ENCODE results near the gene KRTAP10-12.

Gene KRTAP10-12

DNA sequence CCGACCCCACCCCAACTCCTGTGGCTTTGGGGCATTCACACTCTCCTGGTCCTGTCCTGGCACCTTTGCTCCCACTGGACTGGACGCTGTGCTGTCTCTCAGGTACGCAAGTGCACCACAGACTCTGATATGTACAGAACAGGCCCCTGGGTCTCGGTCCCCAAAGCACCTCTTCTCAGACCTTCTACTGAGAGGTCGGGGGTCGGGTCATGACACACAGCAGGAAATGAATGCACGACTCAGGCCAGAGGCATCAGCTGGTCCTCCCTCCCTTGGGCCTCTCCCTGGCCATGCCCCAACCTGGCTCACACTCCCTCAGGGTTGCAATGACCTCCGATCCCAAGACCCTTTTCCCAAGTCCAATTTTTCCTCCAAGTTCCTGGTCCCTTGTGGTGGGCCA is 1.8 kb upstream of the KRTAP10-12 start:
- no peaks in the 10 kb centered on the region for H3K36me3 ChIP-seq (replicated peaks; ENCODE audit: insufficient read depth, low read length)
- H3K4me3 ChIP-seq (ENCODE audit: low read length) = no peak overlapping the region
- no peak overlapping the region for H3K4me2 ChIP-seq (ENCODE audit: low read depth, low read length)
- no peak overlapping the region for H3K9ac ChIP-seq (ENCODE audit: low read length)
- no peak overlapping the region for H3K27ac ChIP-seq (ENCODE audit: low read length)
- H3K9me3 ChIP-seq (replicated peaks; ENCODE audit: insufficient read depth, low read length) = no peaks in the 10 kb centered on the region
- no peaks in the 10 kb centered on the region for H3K9me2 ChIP-seq (replicated peaks; ENCODE audit: insufficient read depth, low read length)
- no peak overlapping the region for H2AFZ ChIP-seq (ENCODE audit: low read length)
- H3F3A ChIP-seq (ENCODE audit: insufficient read depth, low read length) = no peaks in the 10 kb centered on the region
- DNase-seq = no peak
- TF ChIP-seq EZH2phosphoT487 (IDR thresholded peaks at IDR 0.05; ENCODE audit: low read length) = no peak
- TF ChIP-seq EZH2 (optimal IDR thresholded peaks at IDR 0.05; ENCODE audit: low read depth, low read length) = no peak
- TF ChIP-seq, protein P1, sequence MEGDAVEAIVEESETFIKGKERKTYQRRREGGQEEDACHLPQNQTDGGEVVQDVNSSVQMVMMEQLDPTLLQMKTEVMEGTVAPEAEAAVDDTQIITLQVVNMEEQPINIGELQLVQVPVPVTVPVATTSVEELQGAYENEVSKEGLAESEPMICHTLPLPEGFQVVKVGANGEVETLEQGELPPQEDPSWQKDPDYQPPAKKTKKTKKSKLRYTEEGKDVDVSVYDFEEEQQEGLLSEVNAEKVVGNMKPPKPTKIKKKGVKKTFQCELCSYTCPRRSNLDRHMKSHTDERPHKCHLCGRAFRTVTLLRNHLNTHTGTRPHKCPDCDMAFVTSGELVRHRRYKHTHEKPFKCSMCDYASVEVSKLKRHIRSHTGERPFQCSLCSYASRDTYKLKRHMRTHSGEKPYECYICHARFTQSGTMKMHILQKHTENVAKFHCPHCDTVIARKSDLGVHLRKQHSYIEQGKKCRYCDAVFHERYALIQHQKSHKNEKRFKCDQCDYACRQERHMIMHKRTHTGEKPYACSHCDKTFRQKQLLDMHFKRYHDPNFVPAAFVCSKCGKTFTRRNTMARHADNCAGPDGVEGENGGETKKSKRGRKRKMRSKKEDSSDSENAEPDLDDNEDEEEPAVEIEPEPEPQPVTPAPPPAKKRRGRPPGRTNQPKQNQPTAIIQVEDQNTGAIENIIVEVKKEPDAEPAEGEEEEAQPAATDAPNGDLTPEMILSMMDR (IDR thresholded peaks at IDR 0.05; ENCODE audit: low read length) = no peak
- no peaks in the 10 kb centered on the region for H4K20me1 ChIP-seq (ENCODE audit: insufficient read depth, low read length)
- H3K4me1 ChIP-seq (ENCODE audit: low read length) = no peaks in the 10 kb centered on the region
- no peaks in the 10 kb centered on the region for H3K79me2 ChIP-seq (ENCODE audit: low read length)
- H3K27me3 ChIP-seq (replicated peaks; ENCODE audit: insufficient read depth, low read length) = peaks cover 98% of the 10 kb centered on the region

DNA sequence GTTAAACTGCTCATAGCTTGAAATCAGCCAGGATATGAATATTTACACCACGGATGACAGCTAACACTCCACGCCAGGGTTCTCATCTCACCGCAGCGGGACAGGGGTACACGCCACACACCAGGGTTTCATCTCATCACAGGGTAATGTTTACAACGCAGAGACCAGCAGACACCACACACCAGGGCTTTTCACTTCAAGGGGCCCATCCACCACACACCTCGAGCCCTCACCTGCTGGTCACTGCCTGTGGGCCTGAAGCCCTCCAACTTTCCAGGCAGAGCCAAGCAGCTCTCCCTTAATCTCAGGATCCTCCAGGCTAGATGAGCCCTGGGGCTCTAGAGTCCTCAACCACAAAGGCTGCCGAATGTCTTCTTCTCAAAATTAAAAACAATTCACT is 1.3 kb upstream of the KRTAP10-12 start:
- Histone ChIP-seq H3F3A (ENCODE audit: insufficient read depth, low read length) (no peaks in the 10 kb centered on the region), H3K27ac (ENCODE audit: low read length) (no peak overlapping the region), H4K20me1 (ENCODE audit: insufficient read depth, low read length) (no peaks in the 10 kb centered on the region), H3K4me3 (ENCODE audit: low read length) (no peak overlapping the region), H3K36me3 (replicated peaks; ENCODE audit: insufficient read depth, low read length) (no peaks in the 10 kb centered on the region), H3K79me2 (ENCODE audit: low read length) (no peaks in the 10 kb centered on the region), H3K9me2 (replicated peaks; ENCODE audit: insufficient read depth, low read length) (no peaks in the 10 kb centered on the region), H3K9me3 (replicated peaks; ENCODE audit: insufficient read depth, low read length) (no peaks in the 10 kb centered on the region), H3K9ac (ENCODE audit: low read length) (no peak overlapping the region), H3K27me3 (replicated peaks; ENCODE audit: insufficient read depth, low read length) (peaks cover 98% of the 10 kb centered on the region), H3K4me2 (ENCODE audit: low read depth, low read length) (no peak overlapping the region), H3K4me1 (ENCODE audit: low read length) (no peaks in the 10 kb centered on the region), H2AFZ (ENCODE audit: low read length) (no peak overlapping the region)
- TF ChIP-seq, protein P1 (IDR thresholded peaks at IDR 0.05; ENCODE audit: low read length) = no peak
- no peak for TF ChIP-seq EZH2phosphoT487 (IDR thresholded peaks at IDR 0.05; ENCODE audit: low read length)
- no peak for TF ChIP-seq EZH2 (optimal IDR thresholded peaks at IDR 0.05; ENCODE audit: low read depth, low read length)
- DNase-seq = no peak

DNA sequence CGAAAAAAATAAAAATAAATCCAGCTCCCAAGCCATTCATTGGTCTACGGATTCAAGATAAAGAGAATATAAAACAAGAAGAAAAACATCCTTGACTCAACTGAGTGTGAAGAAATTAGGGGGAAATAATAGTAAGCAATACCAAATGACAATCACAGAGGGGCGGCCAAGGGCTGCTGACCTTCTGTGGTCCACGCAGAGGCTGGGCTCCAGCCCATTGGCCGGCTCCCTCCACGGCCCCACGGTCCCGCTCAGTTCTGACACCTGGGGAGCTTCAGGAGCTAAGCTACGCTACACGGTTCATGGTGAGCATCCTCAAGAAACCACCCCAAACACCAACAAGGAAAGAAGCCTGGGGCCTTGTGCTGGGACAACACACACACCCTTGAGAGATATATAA is 400 bp upstream of the KRTAP10-12 start:
- no peak overlapping the region for H3K27ac ChIP-seq (ENCODE audit: low read length)
- H3K79me2 ChIP-seq (ENCODE audit: low read length) = no peaks in the 10 kb centered on the region
- no peak overlapping the region for H3K9ac ChIP-seq (ENCODE audit: low read length)
- TF ChIP-seq EZH2 (optimal IDR thresholded peaks at IDR 0.05; ENCODE audit: low read depth, low read length) = no peak
- TF ChIP-seq, protein P1 (IDR thresholded peaks at IDR 0.05; ENCODE audit: low read length) = no peak
- TF ChIP-seq EZH2phosphoT487 (IDR thresholded peaks at IDR 0.05; ENCODE audit: low read length) = no peak
- H3K4me2 ChIP-seq (ENCODE audit: low read depth, low read length) = no peak overlapping the region
- H4K20me1 ChIP-seq (ENCODE audit: insufficient read depth, low read length) = no peaks in the 10 kb centered on the region
- no peaks in the 10 kb centered on the region for H3F3A ChIP-seq (ENCODE audit: insufficient read depth, low read length)
- no peaks in the 10 kb centered on the region for H3K9me3 ChIP-seq (replicated peaks; ENCODE audit: insufficient read depth, low read length)
- H3K36me3 ChIP-seq (replicated peaks; ENCODE audit: insufficient read depth, low read length) = no peaks in the 10 kb centered on the region
- H3K4me1 ChIP-seq (ENCODE audit: low read length) = no peaks in the 10 kb centered on the region
- H2AFZ ChIP-seq (ENCODE audit: low read length) = no peak overlapping the region
- DNase-seq = no peak
- no peaks in the 10 kb centered on the region for H3K9me2 ChIP-seq (replicated peaks; ENCODE audit: insufficient read depth, low read length)
- peaks cover 98% of the 10 kb centered on the region for H3K27me3 ChIP-seq (replicated peaks; ENCODE audit: insufficient read depth, low read length)
- no peak overlapping the region for H3K4me3 ChIP-seq (ENCODE audit: low read length)
